SU-DHL-6 (cell line): Measurements from ENCODE around the gene GEMIN4.

ENCODE experiments used
- H2AFZ ChIP-seq: fragments of 200-600 bp; sonication (generic); 2 replicates; pipeline ENCODE4 v1.6.1; 2014; ENCODE audit warnings: low read depth, mild to moderate bottlenecking, moderate library complexity, mixed read lengths, antibody characterized with exemption, low read length; ENCODE audit not compliant: severe bottlenecking
- H3F3A ChIP-seq: fragments of 200-600 bp; shearing (Covaris generic); 2 replicates; pipeline ENCODE4 v1.6.0; 2016; ENCODE audit warnings: antibody characterized with exemption, mild to moderate bottlenecking; ENCODE audit not compliant: insufficient read depth
- H3K27ac ChIP-seq: fragments of 200-600 bp; sonication (generic); 2 replicates; pipeline ENCODE4 v1.5.1; 2016; ENCODE audit warnings: low read depth, mild to moderate bottlenecking, low read length, moderate library complexity, mixed read lengths
- H3K27me3 ChIP-seq: fragments of 200-600 bp; sonication (generic), shearing (Covaris generic); 2 replicates; pipeline ENCODE4 v1.6.0; 2014; ENCODE audit warnings: mild to moderate bottlenecking, low read length
- H3K36me3 ChIP-seq: fragments of 200-600 bp; sonication (generic); 2 replicates; pipeline ENCODE4 v1.6.1; 2014; ENCODE audit warnings: mild to moderate bottlenecking, low read length, mixed read lengths
- H3K4me2 ChIP-seq: fragments of 300-600, 200-600 bp; shearing (Covaris generic), sonication (generic); 2 replicates; pipeline ENCODE4 v1.6.0; 2014; ENCODE audit warnings: low read length, low read depth, mild to moderate bottlenecking; ENCODE audit not compliant: poor library complexity, severe bottlenecking
- H3K4me3 ChIP-seq: fragments of 200-600 bp; sonication (generic); 2 replicates; pipeline ENCODE4 v1.5.1; 2014; ENCODE audit warnings: antibody characterized with exemption, low read length, mild to moderate bottlenecking, mixed read lengths; ENCODE audit not compliant: insufficient read depth, poor library complexity, severe bottlenecking
- H3K79me2 ChIP-seq: fragments of 200-600 bp; sonication (generic); 2 replicates; pipeline ENCODE4 v1.6.1; 2014; ENCODE audit warnings: mild to moderate bottlenecking, low read length, moderate library complexity; ENCODE audit not compliant: insufficient read depth
- H3K9ac ChIP-seq: fragments of 200-600 bp; sonication (generic); 2 replicates; pipeline ENCODE4 v1.7.0; 2014; ENCODE audit warnings: mild to moderate bottlenecking, low read length
- H3K9me2 ChIP-seq: fragments of 200-600 bp; sonication (generic); replicated peaks from 2 replicates; pipeline ENCODE4 v1.6.1; 2014; ENCODE audit warnings: low read length; ENCODE audit not compliant: insufficient read depth
- H3K9me3 ChIP-seq: fragments of 200-600 bp; sonication (generic); 2 replicates; pipeline ENCODE4 v1.6.1; 2014; ENCODE audit warnings: low read length, mixed read lengths; ENCODE audit not compliant: insufficient read depth
- H4K20me1 ChIP-seq: fragments of 200-600 bp; sonication (generic); 2 replicates; pipeline ENCODE4 v1.6.1; 2014; ENCODE audit warnings: low read depth, mild to moderate bottlenecking, antibody characterized with exemption, low read length, moderate library complexity, mixed read lengths
- EZH2phosphoT487 ChIP-seq: fragments of 200-600 bp; sonication (generic), shearing (Covaris generic); conservative IDR thresholded peaks from 2 replicates; pipeline ENCODE4 v1.6.1; 2018; ENCODE audit warnings: mild to moderate bottlenecking, antibody characterized with exemption, low read length, moderate library complexity, mixed read lengths
- TF ChIP-seq, protein P1 (sequence below): fragments of 200-600 bp; sonication (generic); IDR thresholded peaks from one replicate; pipeline ENCODE4 v1.5.1; 2017; ENCODE audit warnings: antibody characterized with exemption, mild to moderate bottlenecking, low read length, moderate library complexity; ENCODE audit not compliant: insufficient read depth, poor library complexity, severe bottlenecking

The GEMIN4 gene

DNA sequence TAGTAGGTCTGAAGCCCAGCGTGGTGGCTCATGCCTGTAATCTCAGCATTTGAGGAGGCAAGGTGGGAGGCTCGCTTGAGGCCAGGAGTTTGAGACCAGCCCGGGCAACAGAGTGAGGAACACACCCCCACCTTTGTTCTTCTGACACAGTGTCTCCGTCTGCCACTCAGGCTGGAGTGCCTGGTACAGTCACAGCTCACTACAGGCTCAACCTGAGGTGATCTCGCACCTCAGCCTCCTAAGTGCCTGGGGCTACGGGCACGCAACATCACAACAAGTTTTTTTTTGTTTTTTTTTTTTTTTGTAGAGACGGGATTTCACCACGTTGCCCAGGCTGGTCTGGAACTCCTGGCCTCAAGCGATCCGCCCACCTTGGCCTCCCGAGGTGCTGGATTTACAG, 26.3 kb downstream of the GEMIN4 start:
- H3K27ac ChIP-seq, result no peak overlapping the region
- H3K9me2 ChIP-seq, result no peaks in the 10 kb centered on the region
- no peak overlapping the region for H2AFZ ChIP-seq
- no peak overlapping the region for H3K4me2 ChIP-seq
- TF ChIP-seq EZH2phosphoT487, result no peak
- TF ChIP-seq, protein P1, sequence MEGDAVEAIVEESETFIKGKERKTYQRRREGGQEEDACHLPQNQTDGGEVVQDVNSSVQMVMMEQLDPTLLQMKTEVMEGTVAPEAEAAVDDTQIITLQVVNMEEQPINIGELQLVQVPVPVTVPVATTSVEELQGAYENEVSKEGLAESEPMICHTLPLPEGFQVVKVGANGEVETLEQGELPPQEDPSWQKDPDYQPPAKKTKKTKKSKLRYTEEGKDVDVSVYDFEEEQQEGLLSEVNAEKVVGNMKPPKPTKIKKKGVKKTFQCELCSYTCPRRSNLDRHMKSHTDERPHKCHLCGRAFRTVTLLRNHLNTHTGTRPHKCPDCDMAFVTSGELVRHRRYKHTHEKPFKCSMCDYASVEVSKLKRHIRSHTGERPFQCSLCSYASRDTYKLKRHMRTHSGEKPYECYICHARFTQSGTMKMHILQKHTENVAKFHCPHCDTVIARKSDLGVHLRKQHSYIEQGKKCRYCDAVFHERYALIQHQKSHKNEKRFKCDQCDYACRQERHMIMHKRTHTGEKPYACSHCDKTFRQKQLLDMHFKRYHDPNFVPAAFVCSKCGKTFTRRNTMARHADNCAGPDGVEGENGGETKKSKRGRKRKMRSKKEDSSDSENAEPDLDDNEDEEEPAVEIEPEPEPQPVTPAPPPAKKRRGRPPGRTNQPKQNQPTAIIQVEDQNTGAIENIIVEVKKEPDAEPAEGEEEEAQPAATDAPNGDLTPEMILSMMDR, result no peak
- H3F3A ChIP-seq, result no peaks in the 10 kb centered on the region; the same call in 1 of the 2 replicates
- H3K27me3 ChIP-seq, result no peaks in the 10 kb centered on the region
- H3K4me3 ChIP-seq, result no peak overlapping the region
- no peaks in the 10 kb centered on the region for H3K9me3 ChIP-seq
- no peaks in the 10 kb centered on the region for H4K20me1 ChIP-seq
- H3K36me3 ChIP-seq, result no peaks in the 10 kb centered on the region
- H3K9ac ChIP-seq, result no peak overlapping the region
- no peaks in the 10 kb centered on the region for H3K79me2 ChIP-seq

DNA sequence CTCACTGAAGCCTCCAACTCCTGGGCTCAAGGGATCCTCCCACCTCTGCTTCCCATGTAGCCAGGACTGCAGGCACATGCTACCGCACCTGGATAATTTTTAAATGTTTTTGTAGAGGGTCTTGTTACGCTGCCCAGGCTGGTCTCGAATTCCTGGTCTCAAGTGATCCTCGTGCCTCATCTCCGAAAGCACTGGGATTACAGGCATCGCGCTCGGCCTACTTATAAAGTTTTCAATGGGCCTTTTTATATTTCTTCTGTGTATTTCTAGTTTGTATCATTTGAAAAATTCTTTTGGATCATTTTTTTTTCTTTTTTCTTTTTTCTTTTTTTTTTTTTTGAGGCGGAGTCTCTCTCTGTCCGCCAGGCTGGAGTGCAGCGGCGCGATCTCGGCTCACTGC, 27.0 kb downstream of the GEMIN4 start:
- H3F3A ChIP-seq, result no peaks in the 10 kb centered on the region; the same call in 1 of the 2 replicates
- H3K4me3 ChIP-seq, result no peak overlapping the region
- H3K9me3 ChIP-seq, result no peaks in the 10 kb centered on the region
- TF ChIP-seq EZH2phosphoT487, result no peak
- TF ChIP-seq, protein P1, result no peak
- H3K9me2 ChIP-seq, result no peaks in the 10 kb centered on the region
- no peaks in the 10 kb centered on the region for H3K79me2 ChIP-seq
- H3K27me3 ChIP-seq, result no peaks in the 10 kb centered on the region
- no peak overlapping the region for H3K27ac ChIP-seq
- no peaks in the 10 kb centered on the region for H4K20me1 ChIP-seq
- no peak overlapping the region for H2AFZ ChIP-seq
- H3K36me3 ChIP-seq, result no peaks in the 10 kb centered on the region
- H3K4me2 ChIP-seq, result no peak overlapping the region
- H3K9ac ChIP-seq, result no peak overlapping the region

DNA sequence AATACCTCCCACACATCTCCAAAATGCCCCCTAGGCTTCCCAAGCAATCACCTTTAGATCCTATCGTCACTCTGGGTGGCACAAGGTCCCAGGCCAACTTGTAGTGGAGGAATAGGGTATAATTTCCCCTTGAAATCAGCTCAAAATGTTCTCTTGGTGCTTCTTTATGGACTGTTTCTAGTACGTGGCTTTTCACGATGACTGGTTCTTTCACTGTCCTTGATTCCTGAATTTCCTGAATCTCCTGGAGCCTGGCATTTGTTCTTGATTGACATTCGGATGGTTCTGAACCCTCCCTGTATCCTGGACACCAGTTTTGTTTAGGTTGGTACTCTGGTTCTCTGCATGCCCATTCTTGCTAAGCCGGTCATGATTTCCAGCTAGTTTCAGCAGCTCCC, 30.5 kb downstream of the GEMIN4 start:
- H3K27ac ChIP-seq, result no peak overlapping the region
- H3K79me2 ChIP-seq, result no peaks in the 10 kb centered on the region
- H3K9me2 ChIP-seq, result no peaks in the 10 kb centered on the region
- no peak overlapping the region for H3K4me2 ChIP-seq
- H3K9ac ChIP-seq, result no peak overlapping the region
- H3K27me3 ChIP-seq, result no peaks in the 10 kb centered on the region
- H2AFZ ChIP-seq, result no peak overlapping the region
- no peaks in the 10 kb centered on the region for H4K20me1 ChIP-seq
- no peaks in the 10 kb centered on the region for H3K9me3 ChIP-seq
- no peaks in the 10 kb centered on the region; the same call in 1 of the 2 replicates for H3F3A ChIP-seq
- no peaks in the 10 kb centered on the region for H3K36me3 ChIP-seq
- H3K4me3 ChIP-seq, result no peak overlapping the region
- no peak for TF ChIP-seq EZH2phosphoT487
- TF ChIP-seq, protein P1, result no peak
